Stimulated activated CD8-positive, alpha-beta memory T cell treated with anti-CD3 and anti-CD28 coated beads, Interleukin-2, amount 100 ng/mL, for 48 hours (primary cell): ENCODE measurements around the gene KLHL22.
"Not testable (repeated sequence)": the region's sequence is repeated elsewhere in the genome, so short reads cannot be mapped to it uniquely, and the experiment has no call there.

Source experiments
- DNase-seq, 2 donors: peaks; one replicate each; pipeline ENCODE4 v3.0.0-alpha.2; 2020; ENCODE audit warnings: low read depth in 2 of 2

KLHL22 gene

DNA sequence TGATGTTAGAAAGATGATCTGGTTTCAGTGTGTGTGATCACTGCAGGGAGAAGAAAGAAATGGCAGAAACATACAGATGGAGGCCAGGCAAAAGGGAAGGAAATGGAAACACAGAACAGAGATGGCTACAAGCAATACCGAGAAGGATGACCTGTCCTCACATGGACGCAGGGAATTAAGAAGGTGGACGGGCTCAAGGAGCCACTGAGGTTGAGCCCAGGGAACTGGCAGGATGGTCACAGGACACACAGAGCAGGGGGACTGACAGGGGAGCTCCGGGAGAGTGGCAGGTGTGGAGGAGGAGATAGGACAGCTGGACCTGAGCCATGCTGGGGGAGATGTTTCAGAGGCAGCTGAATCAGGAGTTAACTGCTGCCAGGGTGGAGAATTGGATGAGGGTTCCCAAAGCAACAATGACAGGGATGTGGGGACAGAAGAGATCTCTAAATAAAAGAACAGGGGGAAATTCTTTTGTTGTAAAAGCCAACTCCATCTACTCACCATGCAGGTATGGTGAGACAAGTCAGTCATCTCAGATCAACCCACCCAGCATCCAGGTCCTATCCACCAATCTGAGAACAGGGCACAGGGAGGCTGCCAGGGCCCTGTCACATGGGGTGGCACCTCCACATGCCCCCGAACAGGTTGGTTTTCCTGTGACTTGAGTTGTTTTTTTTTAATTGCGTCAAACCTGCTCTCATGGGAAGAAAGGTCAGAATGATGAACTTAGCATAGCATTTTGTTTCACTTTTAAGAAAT is 26.3 kb downstream of the KLHL22 start:
- DNase-seq: no peak

DNA sequence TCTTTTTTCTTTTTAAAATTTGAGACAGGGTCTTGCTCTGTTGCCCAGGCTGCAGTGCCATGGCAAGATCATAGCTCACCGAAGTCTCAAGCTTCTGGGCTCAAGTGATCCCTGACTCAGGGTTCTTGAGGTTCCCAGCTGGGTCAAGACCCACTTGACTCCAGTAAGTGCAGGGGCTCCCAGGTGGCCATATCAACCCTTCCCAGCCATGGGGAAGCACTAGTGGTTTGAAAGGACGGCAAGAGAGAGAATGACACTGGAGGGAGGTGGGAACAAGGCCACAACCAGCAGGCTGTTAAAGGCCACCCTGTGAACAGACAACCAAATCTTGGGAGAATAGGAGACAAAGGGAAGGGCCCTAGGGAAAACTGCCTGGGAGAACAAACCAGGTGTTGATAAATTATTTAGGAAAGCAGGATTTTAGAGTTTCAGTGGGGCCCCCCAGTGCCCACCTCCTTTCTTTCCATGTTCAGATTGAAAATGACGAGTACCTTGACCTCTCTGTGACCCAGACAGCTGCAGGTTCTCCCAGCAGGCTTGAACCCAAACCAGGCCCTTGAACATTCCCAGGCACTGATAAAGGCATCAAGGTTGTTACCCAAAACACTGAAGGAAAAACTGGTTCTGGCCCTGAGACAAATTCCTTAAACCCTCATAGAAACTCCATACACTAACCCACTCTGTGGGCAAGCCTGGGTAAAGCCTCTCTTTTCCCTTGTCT is 28.8 kb downstream of the KLHL22 start:
- no peak for DNase-seq

DNA sequence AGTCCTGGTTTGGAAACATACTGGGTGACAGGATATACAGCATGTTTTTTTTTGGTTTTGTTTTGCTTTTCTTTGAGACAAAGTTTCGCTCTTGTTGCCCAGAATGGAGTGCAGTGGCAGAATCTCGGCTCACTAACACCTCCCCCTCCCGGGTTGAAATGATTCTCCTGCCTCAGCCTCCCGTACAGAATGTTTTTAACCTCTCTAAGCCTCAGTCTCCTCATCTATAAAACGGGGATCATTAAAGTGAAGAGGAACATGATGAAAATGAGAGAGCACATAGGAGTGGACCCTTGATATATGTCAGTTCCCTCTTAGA is 29.9 kb downstream of the KLHL22 start:
- no peak for DNase-seq

DNA sequence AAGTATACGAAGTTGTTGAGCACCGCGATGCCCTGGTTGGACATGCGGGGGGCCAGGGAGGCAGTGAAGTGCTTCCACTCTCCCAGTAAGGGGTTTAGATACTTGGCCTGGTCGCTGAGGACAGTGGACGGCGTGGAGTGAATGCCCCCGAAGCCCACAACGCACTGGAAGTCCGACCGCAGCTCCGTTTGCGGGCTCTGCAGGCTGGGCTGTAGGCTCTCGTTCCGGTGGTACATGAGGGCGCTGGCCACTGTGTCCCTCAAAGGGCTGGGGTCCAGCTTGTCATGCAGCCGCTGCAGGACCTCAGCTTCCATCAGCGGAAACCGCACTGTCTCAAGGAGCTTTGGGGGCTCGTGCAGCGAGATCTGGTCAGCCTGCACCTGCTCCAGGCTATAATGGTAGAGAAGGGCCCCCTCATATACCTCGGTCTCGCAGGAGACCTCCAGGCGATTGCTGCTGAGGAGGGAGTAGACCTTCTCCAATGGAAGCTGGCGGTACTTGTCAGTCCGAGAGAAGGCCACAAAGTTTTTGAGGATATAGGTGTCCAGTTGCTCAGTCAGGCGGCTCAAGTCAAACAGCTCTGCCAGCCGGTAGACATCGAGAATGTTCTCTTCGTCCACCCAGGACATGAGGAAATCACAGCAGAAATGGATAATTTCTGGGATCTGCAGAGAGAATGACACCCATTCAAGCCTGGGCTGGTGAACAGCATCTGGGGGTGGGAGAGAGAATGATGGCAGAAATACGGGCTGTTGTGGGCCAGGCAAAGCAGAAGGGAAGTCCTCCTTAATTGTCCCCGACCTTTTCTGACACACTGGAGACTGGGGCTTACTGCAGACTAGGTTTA is 30.5 kb downstream of the KLHL22 start:
- DNase-seq: no peak

DNA sequence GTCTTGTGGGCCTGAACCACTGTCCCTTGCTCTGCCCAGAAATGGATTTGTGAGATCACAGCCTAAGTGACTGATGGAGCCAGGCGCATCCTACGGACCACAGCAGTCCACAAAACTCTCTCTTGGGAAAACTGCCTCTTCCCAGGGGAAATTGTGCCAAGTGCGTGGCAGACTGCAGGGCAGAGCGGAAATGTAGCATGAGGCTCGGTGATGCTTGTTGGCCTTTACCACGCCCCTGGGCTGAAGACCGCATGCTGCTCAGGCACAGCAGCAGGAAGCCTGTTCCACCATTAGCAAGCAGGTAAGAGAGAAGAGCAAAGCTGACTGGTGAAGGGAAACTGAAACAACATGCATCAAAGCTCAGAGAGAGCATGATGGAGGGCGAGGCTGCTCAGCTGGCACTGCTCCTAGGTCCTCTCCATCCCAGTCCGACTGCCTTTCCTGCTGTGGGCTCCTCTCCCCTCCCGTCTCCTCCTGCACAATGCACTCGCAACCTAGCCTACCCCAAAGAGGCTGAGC is 31.4 kb downstream of the KLHL22 start:
- DNase-seq: peak in 1 of 2 donors; percentile 27

DNA sequence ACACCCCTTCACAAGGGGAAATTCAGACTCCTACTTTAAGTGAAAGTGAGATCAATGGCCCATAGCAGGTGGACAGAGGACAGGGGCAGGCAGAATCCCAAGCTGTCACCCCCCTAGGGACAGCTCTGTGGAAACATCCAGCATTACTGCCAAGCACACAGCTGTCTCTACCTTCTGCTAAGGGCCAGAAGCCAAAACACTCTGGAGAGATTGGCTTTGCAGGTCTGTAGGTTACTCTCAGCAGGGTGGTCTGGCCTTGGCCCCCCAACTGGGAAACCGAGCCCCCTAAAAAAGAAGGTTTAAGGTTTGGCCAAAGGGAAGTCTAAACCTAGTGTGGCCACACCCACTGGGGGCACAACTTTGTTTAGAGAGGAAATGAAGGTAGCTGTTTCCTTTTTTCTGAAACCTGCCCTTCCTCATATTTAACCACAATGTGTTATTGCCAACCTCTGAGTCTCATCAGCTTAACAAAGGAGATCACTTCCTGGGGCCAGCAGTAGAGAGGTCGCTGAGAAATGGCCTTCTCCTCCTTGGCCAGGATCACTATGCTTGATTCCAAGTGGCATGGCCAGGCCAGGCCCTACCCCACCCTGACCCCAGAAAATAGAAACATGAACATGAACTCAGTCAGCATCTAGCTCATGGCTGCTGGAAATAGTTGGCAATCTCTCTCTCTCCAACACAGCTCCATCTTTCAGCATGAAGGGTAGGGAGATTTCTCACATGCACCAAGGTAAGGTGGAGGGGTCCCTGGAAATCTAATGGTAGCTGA is 32.1 kb downstream of the KLHL22 start:
- DNase-seq: no peak

DNA sequence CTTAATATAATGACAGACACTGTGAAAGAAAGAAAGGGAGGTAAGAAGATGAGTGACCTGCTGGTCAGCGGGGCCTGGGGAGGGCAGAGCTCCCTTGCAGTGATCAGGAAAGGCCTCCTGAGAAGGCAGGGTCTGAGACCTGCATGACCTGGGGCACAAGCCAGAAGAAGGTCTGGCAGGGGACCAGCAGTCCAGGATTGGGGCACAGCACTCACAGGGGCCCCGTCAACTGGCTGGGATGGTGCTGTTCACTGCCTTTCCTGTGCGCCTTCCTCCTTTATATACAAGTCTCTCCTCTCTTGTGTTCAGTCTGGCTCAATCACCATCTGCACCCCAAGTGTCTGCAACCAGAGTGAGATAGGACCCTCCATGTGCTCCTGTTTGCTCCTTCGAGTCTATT is 35.7 kb downstream of the KLHL22 start:
- no peak for DNase-seq

DNA sequence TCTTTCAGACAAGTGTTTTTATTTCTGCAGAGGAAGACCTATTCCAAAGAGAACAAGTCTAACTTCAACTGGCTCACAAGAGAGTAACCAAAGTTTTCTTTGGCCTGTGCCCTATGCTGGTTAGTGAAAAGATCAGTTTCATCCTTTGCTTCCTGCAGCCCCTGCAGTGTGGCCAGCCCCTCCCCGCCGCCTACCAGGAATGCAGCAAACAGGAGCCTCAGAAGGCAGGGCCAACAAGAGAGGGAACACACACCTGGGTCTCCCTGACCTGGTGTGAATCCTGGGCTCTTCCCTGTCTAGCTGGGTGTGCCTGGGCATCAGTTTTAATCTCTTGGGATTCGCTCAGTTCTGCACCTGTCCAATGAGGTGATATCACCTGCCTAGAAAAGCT is 36.4 kb downstream of the KLHL22 start:
- no peak for DNase-seq

DNA sequence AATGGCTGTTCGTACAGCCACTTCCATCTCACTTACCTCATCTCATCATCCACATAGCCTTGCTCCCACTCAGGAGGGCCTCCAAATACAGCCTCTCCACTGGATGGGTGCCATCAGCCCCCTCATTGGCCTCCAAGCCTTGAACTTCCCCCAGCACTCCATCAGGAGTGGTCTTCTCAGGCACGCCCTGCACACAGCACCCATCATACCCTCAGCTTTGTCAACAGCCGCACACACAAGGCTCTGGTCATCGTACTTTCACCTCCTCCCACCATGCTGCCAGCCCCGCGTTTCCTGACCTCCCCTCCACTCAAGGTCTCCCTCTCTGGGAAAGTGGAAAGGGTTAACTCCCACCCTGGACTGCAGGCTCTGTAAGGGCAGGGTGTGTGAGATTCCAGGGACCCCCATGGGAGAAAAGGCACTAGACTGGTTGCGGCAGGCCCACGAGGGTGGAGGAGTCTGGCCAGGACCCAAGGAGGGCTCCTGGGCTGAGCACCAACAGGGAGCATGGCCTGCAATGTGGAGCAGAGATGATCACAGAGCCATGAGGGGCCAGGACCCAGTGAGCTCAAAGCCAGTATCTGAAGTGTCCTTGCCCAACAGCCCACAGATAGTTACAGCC is 37.0 kb downstream of the KLHL22 start:
- DNase-seq: no peak

DNA sequence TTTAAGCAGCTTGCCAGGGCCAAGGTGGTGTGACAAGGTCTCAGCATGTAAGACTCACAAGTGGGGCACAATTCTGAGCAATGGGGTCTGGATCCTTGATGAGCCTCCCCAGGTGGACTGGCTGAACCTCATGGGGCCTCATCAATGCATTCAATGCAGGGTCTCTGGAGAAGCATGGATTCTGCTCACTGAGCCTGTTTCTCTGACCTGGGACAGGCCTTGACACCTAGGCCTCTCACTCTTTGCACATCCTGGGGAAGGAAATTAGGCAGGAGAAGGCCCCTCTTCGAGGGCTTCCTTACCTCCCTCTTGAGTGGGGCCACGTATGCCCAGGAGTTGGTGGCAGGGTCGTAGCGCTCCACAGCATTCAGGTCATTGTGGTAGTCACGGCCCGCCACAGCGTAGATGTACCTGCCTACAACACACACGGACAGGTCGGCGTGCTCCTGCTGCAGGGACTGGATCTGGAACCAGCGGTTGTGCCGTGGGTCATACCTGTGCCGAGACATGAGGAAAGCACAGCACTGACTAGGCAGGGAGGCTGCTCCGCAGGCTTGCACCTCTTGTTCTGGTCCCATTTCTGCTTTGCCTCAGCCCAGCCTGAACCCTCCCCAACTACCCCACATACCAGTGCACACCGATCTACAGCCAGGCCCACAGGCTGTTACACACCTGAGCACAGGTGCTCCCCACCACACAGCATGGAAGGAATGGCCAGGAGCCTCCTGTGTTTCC is 37.9 kb downstream of the KLHL22 start:
- DNase-seq: no peak

DNA sequence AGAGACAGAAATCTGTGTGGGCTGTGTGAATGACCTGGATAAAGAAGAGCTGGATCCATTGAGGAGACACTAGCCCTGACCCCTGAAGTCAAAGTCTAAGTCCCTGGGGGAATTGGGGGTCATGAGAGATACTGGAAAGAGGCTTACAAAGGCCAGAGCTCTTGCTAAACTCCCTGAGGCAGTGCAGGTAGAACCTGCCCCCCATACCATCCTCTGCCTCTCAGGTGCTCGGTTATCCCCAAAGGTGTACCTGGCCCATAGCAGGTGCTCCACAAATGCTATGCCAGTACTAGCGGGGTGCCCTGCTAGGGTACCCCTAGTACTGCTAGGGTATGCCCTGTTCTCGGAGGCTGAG is 38.9 kb downstream of the KLHL22 start:
- DNase-seq: no peak

DNA sequence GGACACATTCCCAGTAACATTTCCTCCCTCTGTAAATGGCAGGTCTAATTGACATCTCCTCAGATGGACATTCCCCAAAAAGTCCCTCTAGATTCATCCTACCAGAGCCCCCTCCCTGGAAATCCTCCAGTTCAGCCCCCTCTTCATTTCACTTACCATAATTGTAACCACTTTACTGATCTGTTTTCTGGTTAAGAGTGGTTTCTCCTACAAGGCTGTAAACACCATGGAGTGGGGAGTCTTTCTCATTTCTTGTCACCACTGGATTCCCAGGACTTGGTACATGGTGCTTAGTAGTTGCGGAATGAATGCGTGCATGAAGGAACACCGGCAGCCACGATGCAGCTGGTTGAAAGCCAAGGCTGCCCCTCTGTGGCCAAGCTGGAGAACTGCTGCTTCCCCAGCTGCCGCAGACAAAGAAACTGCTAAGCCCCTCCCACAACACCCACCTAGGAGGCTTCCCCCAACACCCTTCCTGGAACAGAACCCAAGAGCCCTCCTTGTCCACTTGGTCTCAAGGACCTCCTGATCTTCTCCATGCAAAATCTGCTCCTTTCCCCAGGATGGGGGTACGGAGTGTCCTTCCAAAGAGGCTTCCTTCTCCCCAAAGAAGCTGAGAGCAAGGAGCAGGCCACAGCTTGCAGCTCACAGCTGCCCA is 39.4 kb downstream of the KLHL22 start:
- peak; percentile 50 to 62 for DNase-seq

DNA sequence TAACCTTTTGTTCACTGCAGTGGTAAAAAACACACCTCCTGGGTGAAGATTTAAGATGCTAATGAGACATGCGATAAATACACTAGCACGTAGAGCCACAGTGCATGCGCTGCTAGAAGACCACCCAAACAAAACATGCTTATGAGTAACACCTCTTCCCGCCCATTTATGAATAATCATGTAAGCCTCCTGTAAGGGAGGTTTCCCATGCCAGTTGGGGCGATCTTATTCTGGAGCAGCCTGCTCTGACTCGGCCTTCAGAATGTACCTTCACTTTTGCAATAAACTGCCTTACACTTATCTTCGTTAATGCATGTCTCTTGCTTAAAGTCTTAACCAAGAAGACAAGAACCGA is 39.9 kb downstream of the KLHL22 start:
- DNase-seq: no peak

DNA sequence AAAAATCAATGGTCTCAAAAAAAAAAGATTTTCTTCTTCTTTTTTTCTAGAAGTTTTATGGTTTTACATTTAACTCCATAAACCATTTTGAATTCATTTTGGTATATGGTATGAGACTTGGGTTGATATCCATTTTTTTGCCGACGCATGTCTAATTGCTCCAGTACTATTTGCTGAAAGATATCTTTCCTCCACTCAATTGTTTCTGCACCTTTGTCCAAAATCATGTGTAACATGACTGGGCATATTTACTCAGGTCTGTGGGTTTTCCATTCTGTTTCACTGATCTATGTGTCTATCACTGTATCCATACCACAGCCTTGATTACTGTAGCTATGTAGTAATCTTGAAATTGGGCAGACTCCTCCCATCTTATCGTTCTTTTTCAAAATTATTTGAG is 42.4 kb downstream of the KLHL22 start:
- no peak for DNase-seq

DNA sequence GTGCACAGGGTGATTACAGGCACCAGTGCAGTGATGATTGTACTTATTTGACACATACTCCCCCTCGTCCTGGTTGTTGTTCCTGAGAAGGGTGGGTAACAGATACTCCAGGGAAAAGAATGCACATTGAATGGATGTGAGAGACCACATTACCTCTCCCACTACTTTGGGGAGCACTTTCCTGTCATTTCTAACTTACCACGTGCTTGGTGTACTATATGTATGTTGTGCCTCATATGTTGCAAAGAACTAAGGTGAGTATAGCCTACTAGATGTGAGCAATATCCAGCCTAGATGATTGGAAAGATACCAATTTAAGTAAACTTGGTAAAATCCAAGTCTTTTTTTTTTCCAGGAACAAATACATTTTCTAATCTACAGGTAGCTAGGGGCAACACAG is 43.7 kb downstream of the KLHL22 start:
- no peak for DNase-seq

DNA sequence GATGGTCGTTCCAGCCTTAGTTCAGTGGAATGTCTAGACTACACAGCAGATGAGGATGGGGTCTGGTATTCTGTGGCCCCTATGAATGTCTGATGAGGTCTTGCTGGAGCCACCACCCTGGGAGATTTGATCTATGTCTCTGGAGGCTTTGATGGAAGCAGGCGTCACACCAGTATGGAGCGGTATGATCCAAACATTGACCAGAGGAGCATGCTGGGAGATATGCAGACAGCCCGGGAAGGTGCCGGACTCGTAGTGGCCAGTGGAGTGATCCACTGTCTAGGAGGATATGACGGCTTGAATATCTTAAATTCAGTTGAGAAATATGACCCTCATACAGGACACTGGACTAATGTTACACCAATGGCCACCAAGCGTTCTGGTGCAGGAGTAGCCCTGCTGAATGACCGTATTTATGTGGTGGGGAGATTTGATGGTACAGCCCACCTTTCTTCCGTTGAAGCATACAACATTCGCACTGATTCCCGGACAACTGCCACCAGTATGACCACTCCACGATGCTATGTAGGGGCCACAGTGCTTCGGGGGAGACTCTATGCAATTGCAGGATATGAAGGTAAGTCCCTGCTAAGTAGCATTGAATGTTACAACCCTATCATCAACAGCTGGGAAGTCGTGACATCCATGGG is 44.3 kb downstream of the KLHL22 start:
- DNase-seq: not testable (repeated sequence)

DNA sequence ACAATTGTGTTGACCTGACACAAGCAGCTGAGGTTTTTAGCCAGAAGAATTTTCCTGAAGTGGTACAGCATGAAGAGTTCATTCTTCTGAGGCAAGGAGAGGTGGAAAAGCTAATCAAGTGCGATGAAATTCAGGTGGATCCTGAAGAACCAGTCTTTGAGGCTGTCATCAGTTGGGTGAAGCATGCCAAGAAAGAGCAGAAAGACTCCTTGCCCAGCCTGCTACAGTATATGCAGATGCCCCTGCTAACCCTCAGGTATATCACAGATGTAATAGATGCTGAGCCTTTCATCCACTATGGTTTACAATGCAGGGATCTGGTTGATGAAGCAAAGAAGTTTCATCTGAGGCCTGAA is 45.1 kb downstream of the KLHL22 start:
- no peak for DNase-seq

DNA sequence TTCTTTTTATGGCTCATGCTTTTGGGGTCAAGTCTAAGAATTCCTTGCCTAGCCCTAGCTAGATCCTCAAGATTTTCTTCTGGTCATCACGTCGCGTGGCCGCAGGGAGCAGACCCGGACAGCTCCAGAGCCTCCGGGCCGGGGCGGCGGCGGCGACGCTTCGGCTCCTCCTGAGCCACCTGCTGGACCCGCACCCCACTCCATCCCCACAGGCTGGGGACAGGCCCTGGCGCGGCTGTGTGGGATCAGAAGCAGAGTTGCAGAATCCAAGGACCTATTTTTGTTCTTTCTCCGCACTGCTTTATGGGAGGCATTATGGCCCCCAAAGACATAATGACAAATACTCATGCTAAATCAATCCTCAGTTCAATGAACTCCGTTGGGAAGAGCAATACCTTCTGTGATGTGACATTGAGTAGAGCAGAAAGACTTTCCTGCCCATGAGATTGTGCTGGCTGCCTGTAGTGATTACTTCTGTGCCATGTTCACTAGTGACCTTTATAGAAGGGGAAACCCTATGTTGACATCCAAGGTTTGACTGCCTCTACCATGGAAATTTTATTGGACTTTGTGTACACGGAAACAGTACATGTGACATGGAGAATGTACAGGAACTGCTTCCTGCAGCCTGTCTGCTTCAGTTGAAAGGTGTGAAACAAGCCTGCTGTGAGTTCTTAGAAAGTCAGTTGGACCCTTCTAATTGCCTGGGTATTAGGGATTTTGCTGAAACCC is 45.6 kb downstream of the KLHL22 start:
- no peak for DNase-seq

DNA sequence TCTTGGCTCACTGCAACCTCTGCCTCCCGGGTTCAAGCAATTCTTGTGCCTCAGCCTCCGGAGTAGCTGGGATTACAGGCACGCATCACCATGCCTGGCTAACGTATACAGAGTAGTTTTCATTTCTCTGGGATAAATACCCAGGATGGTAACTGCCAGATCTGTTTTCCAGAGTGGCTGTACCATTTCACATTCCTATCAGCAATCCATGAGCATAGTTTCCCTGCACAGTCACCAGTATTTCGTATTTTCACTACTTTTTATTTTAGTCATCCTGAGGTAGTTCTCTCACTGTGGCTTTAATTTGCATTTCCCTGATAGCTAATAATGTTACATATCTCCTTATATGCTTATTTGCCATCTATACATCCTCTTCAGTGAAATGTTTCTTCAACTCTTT is 47.0 kb downstream of the KLHL22 start:
- no peak for DNase-seq
